ENCODE results near the gene FAM13A.

GRCh38 chr4:88690355-88690754 lies 366.6 kb downstream of the FAM13A start:
- TF ChIP-seq, protein P1, sequence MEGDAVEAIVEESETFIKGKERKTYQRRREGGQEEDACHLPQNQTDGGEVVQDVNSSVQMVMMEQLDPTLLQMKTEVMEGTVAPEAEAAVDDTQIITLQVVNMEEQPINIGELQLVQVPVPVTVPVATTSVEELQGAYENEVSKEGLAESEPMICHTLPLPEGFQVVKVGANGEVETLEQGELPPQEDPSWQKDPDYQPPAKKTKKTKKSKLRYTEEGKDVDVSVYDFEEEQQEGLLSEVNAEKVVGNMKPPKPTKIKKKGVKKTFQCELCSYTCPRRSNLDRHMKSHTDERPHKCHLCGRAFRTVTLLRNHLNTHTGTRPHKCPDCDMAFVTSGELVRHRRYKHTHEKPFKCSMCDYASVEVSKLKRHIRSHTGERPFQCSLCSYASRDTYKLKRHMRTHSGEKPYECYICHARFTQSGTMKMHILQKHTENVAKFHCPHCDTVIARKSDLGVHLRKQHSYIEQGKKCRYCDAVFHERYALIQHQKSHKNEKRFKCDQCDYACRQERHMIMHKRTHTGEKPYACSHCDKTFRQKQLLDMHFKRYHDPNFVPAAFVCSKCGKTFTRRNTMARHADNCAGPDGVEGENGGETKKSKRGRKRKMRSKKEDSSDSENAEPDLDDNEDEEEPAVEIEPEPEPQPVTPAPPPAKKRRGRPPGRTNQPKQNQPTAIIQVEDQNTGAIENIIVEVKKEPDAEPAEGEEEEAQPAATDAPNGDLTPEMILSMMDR (IDR thresholded peaks at IDR 0.05) = no peak
- TF ChIP-seq ZFX (IDR thresholded peaks at IDR 0.05; ENCODE audit: borderline replicate concordance) = no peak
